HPDE6-E6E7 (cell line): Measurements from ENCODE around the gene MAN1B1.

Experiments used
- DNase-seq: peaks from one replicate; pipeline ENCODE4 v3.0.0; 2011; ENCODE audit warnings: missing footprints; ENCODE audit errors: extremely low spot score

Gene MAN1B1

GRCh38 chr9:137068539-137069507 is 18.0 kb upstream of the MAN1B1 start:
- DNase-seq = no peak

GRCh38 chr9:137069508-137070091 is 17.2 kb upstream of the MAN1B1 start:
- no peak for DNase-seq

GRCh38 chr9:137070201-137070905 is 16.4 kb upstream of the MAN1B1 start, which contains the start of gene SAPCD2:
Gene SAPCD2 (minus strand): TSS chr9:137070557. CDS start chr9:137070460, 97 bp downstream.
- DNase-seq = peak; percentile 89

GRCh38 chr9:137070906-137071275 is 15.9 kb upstream of the MAN1B1 start:
- no peak for DNase-seq

- no peak for DNase-seq
Observed at GRCh38 chr9:137071282-137071681, 15.5 kb upstream of the MAN1B1 start.

GRCh38 chr9:137073992-137074399 is 12.8 kb upstream of the MAN1B1 start:
- DNase-seq = no peak

- no peak for DNase-seq
Observed at GRCh38 chr9:137074657-137075274, 12.0 kb upstream of the MAN1B1 start.

- no peak for DNase-seq
Observed at GRCh38 chr9:137075275-137075775, 11.5 kb upstream of the MAN1B1 start.

GRCh38 chr9:137076636-137077009 is 10.2 kb upstream of the MAN1B1 start:
- DNase-seq = no peak

- no peak for DNase-seq
Observed at GRCh38 chr9:137077010-137077747, 9.6 kb upstream of the MAN1B1 start, which contains the start of gene UAP1L1. Gene UAP1L1 (plus strand): TSS chr9:137077517. CDS start chr9:137077533, 16 bp downstream.

GRCh38 chr9:137077758-137078693 is 8.8 kb upstream of the MAN1B1 start:
- DNase-seq = no peak

- no peak for DNase-seq
Observed at GRCh38 chr9:137078701-137079400, 7.9 kb upstream of the MAN1B1 start.

- DNase-seq = no peak
Observed at GRCh38 chr9:137079401-137079787, 7.4 kb upstream of the MAN1B1 start.

GRCh38 chr9:137080260-137081122 is 6.3 kb upstream of the MAN1B1 start:
- DNase-seq = no peak

- DNase-seq = no peak
Observed at GRCh38 chr9:137082222-137082924, 4.4 kb upstream of the MAN1B1 start.

- no peak for DNase-seq
Observed at GRCh38 chr9:137082925-137083290, 3.9 kb upstream of the MAN1B1 start.

GRCh38 chr9:137083394-137084004 is 3.3 kb upstream of the MAN1B1 start:
- peak; percentile 90 for DNase-seq
